Hepatic stellate cell (primary cell): ENCODE results near the gene CAP2.

Source experiments
- DNase-seq: peaks from one replicate; pipeline ENCODE4 v3.0.0; 2011; ENCODE audit warnings: low spot score

CAP2 gene

DNA sequence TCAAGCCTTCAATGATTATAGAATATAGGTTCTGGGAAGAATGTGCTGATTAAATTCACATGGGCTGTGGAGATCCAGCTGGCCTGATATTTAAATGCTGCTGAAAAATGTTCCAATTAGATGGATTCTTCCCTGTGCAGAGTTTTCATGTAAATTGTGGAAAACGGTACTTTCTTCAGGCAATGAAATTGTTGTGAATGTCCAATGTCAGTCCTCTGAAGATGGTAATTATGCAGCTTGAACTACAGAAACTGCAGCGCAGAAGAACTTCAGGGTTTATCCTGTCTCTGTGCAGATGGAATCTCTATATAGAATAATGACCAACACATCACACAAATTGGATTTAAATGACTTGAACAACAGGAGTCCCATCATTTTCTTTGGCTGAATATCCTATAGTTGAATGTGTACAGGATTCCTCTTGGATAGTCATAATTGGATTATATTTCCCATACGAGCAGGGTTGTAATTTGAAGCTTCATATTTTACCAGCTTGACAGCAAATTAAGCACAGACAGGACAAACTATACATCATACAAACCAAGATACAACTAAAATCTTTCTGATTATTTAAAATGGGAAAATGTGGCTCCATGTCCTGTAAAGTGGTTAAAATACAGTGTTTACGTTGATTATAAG is 82.3 kb downstream of the CAP2 start:
- no peak for DNase-seq

DNA sequence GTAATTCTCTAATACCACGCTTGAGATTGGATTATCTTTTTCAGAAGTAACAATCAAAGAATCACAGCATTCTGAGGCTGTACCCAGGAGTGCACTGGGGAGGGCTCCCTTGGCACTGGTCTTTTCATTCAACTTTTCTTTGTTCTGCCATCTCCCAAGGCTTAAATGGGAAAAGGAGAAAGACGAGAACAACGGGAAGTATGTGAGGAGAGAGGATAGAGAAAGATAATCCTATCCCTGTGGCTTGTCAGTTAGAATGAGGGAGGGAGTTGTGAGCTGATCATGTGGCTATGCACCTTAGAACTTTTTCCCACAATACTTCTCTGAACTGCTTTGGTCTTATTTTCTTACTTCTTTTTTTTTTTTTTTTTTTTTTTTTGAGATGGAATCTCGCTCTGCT is 83.1 kb downstream of the CAP2 start:
- no peak for DNase-seq

DNA sequence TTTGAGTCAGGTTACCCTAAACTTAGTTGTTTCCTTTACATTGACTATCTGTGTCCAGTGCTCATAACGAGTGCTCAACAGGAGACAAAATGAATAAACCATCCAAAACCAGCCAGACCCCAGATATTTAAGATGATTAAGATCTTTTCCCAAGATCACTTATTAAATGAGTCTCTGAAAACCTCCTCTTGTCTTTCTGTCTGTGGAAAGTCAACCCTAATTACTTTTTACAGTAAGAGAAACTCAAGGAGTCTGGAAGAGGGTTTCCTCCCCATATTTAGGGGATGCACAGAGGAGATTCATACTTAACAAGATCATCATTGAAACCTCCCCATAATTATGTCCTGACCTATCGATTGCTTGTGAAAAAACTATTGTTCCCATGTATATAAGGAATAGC is 84.0 kb downstream of the CAP2 start:
- no peak for DNase-seq

DNA sequence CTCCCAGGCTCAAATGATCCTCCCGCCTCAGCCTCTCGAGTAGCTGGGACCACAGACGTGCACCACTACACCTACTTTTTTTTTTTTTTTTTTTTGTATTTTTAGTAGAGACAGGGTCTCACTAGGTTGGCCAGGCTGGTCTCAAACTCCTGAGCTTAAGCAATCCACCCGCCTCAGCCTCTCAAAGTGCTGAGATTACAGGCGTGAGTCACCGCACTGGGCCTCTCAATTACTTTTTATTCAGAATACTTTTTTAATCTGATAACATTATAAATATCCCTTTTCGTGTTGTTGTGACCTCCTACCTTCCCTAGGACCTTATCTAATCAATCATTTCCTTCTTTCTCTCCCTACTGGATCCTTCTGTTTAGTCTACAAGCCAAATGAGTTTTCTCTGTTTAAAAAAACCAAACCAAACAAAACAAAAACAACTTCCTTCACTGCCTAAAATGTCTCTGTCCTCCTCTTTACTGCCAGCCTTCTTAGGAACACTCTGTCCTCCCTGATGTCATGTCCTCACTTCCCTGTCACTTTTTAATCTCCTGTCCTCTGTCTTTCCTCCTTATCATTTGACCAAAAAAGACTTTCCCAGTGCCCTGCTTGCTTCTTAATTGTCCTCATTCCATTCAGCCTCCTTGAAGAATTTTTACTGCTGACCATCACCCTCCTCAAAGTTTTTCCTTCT is 85.0 kb downstream of the CAP2 start:
- DNase-seq = no peak

DNA sequence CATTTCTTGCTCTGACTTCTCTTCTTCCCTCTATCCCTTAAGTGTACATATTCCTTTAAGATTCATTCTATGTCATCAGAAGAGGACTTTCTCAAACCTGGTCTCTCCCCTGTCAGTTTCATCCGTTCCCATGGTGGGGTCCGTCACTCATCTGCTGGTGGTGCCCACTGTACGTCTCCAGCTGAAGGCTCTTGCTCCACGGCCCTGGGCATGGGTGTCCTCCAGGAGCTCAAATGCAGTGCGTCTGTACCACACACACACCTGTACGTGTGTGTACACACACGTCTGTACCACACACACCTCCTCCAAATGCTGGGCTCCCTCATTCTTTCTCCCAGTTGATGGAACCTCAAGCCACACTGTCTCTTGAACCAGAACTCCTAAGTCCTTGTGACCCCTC is 85.6 kb downstream of the CAP2 start:
- no peak for DNase-seq

DNA sequence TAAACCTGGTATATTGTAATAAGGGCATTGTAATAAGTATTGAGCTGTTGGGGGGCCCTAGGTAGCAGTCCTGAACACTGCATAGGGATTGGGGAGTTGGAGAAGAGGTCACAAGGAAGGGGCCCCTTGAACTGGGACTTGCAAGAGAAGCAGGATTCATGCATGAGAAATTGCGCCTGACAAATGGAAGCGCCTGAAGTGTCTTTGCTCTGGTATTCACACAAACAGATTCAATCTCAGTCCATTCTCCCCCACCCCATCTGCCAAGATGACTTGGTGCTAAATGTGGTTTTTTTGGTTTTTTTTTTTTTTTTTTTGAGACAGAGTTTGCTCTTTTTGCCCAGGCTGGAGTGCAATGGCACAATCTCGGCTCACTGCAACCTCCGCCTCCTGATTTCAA is 87.1 kb downstream of the CAP2 start:
- no peak for DNase-seq

DNA sequence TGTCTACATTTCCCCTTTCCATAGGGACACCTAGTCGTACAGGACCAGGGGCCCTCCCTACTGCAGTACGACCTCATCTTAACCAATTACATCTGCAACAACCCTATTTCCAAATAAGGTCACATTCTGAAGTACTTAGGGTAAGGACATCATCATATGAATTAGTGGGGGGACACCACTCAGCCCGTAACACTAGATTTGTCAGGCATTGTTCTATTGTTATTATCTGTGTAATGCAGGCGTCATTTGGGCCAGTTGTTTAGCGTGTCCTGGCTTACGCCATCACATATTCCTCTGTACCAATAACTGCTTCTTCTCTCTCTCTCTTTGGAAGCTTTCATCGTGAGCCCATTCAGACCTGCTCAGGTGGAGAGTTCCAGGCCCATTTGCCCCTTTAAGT is 89.3 kb downstream of the CAP2 start:
- DNase-seq = no peak

DNA sequence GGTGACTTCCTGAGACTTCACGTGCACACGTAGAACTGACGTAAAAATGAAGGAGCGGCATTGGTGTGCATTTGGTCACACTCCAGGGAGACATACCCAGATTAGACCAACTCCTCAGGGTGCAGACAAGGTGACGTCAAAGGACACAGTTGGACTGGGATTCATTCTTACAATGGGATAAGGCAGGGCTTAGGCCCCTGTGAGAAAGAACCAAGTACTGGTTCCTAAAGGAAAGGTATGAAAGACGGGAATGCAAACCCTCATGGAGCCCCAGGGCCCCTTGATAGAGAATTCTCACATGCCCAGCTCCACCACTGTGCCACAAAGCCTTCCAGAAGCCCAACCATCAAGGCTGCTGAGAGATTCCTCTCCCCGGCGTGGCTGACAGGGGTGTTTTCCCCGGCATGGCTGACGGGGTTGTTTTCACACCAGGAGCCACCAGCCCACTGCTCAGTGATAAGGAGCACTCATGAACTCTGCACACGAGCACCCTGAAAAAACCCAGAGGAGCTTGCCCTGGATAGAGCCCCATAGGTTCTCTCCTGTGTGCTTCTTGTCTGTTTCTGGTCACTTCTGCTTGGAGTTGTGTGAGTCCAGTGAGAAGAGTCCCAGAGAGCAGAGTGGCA is 90.1 kb downstream of the CAP2 start:
- DNase-seq = no peak

DNA sequence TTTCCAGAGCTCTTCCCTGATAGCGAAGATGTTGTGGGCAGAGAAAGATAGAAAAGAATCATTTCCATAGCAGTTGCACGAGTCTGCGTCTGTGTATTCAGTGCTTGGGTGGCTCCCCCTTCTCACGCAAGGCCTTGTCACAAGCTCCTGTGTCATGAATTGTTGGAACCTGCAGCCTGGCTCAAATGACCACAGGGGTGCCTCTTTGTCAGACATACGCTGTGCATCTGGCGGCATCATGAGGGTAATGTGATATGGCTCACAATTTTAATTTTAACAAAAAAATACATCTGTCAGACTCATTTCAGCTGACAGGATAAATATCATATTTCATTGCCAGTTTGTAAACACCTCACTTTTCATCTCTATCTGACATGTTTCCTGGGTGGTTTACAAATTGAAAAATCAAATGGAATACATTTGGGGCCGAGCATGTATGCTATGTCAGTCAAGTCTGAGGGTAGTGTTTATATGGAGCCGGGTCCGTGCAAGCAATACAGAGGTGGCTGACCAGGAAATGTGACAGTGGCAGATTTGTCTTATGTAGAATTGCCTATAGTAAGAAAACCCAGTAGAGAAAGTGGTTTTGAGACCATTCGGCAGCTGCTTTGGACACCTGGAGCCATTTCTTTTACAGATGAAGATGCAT is 90.9 kb downstream of the CAP2 start:
- DNase-seq = no peak

DNA sequence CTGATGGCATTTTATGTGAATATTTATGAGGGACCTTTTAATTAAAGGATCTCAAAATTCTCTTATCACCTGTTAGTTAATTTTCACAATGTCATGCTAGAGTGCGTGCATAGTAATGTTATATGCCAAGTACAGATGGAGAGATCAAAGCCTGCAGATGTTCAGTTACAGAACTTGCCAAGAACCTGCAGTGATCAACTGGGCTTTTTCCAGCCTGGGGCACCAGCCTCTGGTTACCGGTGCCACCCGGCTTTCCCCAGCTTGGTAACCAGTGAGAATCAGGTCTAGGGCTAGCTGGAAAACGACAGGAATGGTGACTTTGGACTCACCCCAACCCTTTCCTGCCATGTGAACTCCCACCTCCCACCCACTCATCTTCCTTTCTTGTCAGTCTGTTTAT is 91.8 kb downstream of the CAP2 start:
- DNase-seq = no peak

DNA sequence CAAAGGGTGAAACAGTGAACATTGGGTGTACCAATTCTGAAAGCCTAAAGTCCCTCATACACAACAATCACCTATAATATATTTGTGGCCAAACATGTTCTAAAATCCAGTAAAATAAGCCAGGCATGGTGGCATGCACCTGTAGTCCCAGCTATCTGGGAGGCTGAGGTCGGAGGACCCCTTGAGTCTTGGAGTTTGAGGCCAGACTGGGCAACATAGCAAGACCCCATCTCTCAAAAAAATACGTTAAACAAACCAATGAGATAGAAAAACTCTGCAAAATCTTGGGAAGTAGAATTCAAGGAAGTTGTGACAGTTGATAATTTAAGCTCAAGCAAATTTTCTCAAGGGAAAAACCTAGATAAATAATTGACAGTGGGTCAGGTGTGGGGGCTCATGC is 92.6 kb downstream of the CAP2 start:
- DNase-seq = no peak

DNA sequence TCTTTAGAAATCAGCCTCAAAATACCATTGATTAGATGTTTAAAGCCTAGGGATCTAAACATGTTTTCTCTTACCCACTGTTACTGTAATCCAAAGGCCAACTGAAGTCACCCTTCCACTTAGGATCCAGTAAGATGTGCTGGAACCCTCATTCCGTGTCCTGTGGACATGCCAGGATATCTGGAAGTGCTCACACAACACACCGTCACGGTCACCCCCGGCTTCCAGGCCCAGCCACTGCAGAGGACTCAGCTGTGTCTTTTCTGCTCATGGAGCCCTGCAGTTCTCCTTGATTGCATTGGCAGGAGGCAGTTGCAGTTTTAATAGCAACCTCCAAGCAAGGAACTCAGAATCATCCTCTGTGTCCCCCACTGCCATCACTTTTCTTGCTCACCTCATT is 93.3 kb downstream of the CAP2 start:
- DNase-seq = no peak

DNA sequence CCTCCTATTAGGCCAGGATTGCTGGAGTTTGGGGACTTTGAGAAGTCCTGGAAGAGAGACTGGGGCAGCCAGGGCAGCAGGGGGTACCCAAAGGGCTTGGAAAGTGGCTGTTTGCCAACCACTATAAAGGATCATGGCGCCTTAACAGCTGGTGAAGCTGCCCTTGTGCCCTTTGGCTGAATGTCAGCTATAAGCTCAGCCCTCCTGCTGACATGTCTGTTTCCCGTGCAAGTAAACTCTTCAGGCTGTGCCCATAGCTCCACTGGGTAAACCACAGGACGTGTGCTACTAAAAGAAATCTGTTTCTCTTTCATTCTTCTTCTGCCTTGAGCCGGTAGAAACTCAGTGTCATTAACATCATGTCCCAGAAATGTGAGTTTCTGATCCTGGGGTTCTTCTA is 97.3 kb downstream of the CAP2 start:
- DNase-seq = no peak

DNA sequence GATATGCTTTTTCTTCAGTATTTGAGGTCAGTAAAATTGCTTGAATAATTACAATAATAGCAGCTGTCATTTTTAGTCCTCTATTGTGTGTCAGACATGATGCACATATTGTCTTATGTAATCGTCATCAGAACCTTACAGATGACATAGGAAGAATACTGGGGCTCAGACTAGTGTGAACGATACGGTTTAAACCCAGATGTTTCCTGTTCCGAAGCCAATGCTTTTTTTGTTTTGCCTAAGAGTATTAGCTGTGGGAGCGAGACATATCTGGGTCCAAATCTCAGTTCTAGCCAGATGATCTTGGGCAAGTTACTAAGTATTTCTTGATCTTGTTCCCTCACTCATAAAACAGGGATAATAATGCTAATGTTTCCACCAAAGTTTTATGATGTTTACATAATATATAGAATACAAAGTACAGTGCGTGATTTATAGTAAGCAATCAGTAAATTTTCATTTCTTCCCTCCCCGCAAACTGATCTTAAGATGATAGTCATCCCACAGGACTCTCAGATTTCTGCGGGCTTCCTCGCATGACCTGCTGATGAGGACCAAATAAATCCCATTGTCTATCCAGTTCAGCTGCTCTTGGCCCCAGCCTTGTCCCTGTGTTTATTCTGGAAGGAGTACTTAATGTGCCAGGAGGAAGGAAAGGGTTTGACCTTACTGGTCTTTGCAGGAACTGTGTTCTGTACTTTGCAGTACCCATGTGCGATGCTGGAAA is 98.2 kb downstream of the CAP2 start:
- DNase-seq = no peak

DNA sequence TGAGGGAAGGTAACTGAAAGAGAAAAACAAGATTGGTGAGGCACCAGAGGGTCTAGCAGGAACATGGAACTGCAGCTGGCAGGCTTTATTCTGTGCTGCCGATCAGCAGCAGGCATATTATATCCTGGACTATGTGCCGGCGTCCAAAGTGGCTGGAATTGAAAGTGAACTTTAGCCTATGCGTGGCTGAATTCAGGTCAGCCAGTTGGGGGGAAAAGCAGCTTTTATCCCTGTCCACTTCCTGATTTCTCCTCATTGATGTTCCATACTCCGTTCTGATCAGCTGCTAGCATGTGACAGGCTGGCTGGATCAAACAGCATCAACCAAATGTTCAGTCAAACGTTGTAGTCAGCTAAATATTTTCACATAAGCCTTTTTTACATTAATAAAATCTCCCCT is 99.0 kb downstream of the CAP2 start:
- DNase-seq = no peak

DNA sequence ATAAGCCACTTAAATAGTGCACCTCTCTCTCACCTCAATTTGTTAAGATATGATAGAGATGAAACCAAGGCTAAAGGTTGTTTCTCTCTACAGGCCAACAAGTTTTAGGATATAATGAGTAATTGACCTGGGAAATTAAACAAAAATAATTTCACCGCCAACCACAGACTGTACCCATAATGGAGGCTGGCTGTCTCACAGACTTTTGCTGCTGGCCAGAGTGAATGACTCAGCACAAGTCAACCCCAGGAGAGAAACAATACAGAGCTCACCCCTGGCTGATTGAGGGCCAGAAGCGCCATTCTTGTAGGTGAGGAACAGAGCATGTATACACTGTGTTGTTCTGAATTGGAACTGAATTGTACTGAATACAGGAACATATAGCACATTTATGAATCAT is 99.9 kb downstream of the CAP2 start:
- peak; percentile 56 for DNase-seq

DNA sequence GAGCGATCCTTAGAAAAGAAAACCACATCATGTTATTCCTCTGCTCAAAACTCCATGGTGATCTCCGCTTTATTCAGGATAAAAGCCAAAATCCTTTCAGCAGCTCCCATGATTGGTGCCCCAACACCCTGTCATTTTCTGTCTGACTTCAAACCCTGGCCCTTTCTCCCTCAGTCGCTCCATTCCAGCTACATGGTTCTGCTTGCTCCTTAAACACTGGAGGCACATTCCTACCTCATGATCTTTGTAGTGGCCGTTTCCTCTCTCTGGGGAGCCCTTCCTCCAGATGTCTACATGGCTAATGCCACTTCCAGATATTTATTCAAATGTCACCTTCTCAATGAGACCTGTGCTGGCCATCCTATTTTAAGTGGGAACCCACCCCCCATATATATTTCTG is 100.8 kb downstream of the CAP2 start:
- no peak for DNase-seq

DNA sequence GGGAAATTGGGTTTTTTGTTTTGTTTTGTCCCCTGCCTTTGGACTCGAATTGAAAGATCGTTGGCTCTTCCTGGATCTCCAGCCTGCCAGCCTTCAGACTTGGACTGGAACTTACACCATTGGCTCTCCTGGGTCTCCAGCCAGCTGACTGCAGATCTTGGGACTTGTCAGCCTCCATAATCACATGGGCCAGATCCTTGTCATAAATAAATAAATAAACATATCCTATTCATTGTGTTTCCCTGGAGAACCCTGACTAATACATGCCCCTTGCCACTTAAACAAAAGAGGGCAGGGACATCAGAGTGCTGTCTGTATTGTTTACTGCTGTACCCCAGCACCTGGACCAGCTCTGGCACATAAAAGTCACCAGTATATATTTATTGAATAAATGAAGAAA is 101.5 kb downstream of the CAP2 start:
- no peak for DNase-seq

DNA sequence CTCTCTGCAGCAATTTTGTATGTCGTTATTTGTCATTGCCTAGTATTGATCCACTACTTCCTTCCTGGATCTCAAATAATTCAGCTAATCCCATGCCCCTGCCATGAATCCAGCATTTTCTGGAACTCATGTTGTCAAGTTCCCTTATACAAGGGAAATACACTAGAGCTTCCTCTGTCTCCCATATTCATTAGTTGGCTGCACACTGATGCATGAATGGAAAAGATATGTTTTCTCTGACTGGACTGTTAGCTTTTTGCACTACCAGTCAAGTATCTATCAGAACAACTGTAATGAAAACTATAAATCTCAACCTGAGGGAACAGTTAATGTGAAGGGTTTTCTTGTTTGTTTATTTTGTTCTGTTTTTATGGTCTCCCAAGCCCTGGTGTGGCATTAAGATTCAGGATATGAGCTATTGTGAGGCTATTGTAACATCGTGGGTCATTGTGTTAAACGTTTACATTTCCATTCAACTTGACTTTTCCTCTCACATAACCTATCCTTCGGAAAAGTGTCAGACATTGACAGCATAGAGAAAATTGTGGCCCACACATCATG is 104.2 kb downstream of the CAP2 start:
- DNase-seq = no peak

DNA sequence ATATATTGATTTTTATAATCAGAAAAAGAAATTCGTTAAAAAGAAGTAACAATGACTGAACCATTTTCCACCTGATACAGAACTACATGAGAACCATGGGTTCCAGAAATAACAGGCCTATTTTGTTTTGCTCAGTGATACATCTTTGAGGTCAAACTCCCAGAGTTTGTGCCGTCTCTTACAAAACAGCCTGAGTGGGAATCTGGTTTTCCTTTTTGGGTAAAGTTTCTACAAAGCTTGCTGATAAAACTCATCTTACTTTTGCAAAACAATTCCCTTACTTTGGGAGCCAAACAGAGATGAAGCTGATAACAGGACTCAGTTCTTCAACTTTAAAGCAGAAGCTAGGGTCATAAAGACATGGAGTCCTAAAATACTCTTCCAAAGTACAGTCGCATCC is 108.0 kb downstream of the CAP2 start:
- DNase-seq = no peak

DNA sequence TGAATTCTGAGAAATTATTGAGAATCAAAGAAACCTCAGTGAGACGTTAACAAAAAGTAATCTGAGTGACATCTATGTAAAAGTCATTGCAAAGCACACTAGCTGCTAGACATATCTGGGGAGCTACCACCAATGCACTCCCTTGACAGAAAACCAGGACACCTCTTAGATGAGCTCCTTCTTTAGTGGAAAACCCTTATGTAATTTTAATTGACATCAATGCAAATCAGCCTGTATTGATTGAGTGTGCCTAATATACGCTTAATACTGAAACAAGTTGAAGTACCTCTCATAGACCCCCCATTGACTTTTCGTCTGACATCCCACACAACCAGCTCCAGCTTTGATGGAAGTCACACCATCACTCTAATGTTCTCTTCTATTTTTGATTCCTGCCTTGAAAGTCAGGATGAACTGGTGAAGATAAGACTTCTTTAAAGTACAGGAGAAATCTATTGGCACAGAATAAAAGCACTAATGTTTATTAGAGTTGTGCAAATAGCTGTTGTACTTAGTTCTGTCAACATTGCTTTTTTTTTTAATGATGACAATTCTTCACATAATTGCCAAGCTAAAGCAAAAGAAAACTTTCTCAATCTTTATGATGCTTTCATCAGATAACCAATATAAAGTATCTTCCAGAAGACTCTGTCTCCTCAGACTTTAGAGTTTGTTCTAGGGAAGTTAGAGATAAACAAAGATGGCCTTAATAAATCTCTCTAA is 108.7 kb downstream of the CAP2 start:
- no peak for DNase-seq

DNA sequence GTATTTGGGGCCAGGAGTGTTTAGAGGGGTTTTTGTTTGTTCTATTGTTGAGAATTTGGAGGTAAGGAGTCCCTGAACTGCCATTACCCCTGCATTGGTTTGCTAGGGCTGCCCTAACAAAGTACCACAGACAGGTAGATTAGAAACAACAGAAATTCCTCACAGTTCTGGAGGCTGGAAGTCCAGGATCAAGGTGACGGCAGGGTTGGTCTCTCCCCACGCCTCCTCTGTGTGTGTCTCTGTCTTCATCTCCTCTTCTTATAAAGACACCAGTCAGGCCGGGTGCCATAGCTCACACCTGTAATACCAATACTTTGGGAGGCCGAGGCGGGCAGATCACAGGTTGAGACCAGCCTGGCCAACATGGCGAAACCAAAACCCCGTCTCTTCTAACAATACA is 109.7 kb downstream of the CAP2 start:
- DNase-seq = no peak
